HL-60/S4 (cell line): ENCODE measurements around the gene UCP3.

Experiments used
- in situ Hi-C: fragments of 300-500 bp; cut with MboI; formaldehyde crosslinking; loops from 2 replicates; pipeline ENCODE4 v1.14.3; 2022; ENCODE audit warnings: low sequenced_read_pairs

UCP3 gene

GRCh38 chr11:73978576-73979086 lies 30.3 kb downstream of the UCP3 start:
- in situ Hi-C loops: no loop called here

GRCh38 chr11:73977856-73978519 lies 30.9 kb downstream of the UCP3 start:
- in situ Hi-C loops: no loop called here

DNA sequence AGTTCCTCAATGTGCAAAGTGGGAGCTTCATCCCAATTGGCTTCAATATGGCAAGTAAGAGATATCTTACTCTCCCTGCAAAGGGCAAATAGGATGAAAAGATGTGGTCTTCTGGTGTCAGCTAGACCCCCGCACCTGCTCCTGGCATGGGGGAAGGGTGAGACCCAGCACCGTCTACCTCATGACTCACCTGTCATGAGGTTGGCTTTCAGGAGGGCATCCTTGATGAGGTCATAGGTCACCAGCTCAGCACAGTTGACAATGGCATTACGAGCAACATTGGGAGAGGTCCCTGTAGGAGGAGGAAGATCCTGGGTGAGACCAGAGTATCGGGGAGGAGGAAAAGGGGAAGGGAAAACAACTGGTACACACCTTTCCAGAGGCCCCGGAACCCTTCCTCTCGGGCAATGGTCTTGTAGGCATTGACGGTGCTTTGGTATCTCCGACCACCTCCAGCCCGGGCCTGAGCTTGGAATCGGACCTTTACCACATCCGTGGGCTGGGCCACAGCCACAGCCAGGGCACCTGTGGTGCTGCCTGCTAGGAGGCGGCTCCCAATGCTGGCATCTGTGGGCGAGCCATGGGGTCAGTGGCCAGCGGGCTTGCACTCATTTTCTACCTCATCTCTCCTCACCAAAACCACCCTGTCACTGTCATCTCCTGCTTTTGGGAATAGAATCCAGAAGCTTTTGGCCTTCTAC lies 32.3 kb downstream of the UCP3 start:
- in situ Hi-C loops: no loop called here

DNA sequence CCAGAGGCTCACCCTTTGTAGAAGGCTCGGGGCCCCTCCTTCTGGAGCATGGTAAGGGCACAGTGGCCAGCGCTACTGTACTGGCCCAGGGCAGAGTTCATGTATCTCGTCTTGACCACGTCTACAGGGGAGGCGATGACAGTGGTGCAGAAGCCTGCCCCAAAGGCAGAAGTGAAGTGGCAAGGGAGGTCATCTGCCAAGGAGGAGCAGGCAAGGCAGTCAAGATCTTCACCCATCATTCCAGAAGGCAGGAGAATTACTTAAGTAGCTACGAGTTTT lies 33.5 kb downstream of the UCP3 start:
- in situ Hi-C loops: no loop called here

DNA sequence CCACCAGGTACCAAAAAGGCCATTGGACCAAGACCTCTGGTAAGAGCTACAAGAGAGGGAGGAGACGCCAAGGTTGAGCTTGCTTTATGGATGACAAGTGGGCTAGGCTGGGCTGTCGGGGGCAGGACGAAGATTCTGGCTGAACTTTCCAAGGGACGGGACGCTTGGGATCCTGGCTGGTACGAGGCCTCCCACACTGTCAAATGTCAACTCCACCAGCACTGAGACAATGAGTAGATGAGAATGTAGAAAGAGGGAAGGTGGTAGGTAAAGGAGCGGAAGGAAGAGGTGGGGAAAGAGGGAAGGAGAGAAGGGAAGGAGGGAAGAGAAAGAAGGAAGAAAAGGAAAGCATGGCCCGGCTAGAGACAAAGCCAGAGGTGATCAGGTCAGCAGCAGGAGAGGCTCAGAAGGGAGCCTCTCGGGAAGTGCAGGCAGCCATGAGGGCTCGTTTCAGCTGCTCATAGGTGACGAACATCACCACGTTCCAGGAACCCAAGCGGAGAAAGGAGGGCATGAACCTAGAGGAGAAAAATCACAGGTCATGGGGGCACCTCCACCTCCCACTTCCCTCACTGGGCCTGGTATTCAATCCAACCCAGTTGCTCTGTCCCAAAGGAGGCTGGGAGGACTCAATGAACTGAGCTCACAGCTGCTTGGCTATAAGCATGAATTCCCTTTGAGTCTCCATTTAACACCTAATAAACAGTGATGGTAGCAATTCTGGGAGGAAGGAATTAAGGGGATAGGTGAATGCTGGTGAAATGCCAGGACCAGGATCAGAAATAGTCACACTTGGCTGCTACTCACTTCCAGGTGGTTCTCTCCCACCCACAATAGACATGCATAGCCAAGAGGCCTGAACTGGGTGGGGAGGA lies 34.0 kb downstream of the UCP3 start:
- in situ Hi-C loops: loop anchor here (25.0 kb wide), 1 partner anchor 487 kb away; the partner anchor contains the start of gene KCNE3

DNA sequence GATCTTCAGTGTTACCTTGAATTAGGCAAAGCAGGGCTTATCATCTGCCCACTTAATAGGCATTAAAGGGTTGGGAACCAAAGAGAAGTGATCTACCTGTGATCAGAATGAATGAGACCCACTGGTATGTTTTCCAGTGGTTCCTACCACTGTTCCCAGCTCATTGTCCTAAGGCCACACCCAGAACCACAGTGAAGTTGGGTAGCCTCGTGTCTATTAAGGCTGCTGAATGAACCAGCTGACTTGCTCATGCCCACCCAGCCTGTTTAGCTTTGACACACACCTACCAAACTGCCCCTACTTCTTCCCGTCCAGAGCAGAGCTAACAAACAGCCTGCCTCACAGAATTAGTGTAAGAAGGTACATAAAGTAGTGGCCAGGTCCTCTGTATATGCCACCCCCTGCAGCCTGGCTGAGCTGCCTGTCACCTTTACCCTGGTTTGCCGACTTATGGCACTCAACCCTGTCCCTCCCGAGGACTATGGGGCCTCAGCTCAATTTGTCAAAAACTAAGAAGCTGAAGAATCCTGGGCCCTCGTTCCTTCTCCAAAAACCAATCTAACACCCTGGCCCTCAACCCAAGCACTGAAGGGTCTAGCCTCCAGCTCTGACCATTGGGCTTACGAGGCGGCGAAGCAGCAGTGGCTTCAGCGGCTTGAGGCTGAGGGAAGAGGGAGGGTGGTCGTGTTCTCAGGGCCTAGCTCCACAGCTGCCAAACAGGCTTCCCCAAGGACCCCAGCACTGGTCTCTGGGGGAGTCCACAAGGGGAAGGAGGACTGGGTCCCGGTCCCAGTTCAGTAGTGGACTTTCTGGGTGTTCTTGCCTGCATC lies 36.0 kb downstream of the UCP3 start:
- in situ Hi-C loops: loop anchor here (25.0 kb wide), 1 partner anchor 489 kb away; the partner anchor contains the start of gene KCNE3

DNA sequence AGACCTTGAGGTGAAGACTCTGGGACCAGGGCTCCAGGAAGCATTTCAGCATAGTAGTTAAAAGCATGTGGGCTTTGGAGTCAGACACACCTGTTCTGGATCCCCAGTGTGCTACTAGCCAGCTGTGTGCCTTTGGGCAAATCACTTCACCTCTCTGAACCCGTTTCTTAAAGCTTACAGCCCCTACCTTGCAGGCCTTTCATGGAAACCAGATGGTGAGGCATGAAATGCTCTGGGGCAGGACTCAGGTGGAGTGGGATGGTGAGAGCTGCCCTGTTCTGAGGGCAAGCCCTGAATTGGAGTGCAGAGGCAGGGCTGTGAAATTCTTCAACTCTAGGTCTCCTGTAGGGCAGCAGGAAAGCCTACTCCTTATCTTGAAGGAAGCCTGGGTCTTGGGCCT lies 36.7 kb downstream of the UCP3 start:
- in situ Hi-C loops: loop anchor here (25.0 kb wide), 1 partner anchor 490 kb away; the partner anchor contains the start of gene KCNE3

- in situ Hi-C loops: loop anchor here (25.0 kb wide), 1 partner anchor 491 kb away; the partner anchor contains the start of gene KCNE3
Observed at GRCh38 chr11:73971175-73971719, 37.6 kb downstream of the UCP3 start.

DNA sequence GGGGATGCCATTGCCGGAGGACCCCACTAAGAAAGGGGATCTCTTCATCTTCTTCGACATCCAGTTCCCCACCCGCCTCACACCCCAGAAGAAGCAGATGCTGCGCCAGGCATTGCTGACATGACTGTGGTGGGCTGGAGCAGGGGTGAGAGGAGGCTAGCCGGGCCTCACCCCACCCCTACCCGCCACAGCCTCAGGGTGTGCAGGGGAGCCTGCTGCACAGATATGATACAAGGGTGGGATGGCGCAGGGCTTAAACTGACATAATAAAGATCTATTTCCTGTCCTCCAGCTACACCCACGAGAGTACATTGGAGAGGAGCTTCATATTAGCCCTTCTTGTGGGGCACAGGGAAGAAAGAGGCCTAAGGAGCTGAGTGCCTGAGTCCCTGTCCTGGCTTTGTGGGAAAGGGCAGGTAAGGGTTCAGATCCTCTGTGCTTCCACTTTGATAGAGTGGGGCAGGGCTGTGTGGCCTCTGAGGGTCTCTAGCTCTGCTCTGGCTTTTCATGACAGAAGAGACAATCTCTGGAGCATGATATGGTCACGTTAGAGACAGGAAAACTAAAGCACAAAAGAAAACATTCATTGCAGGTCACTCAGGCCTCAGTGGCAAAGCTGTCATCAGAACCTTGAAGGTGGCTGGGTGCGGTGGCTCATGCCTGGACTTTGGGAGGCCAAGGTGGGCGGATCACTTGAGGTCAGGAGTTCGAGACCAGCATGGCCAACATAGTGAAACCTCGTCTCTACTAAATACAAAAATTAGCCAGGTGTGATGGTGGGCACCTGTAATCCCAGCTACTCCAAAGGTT lies 38.7 kb downstream of the UCP3 start:
- in situ Hi-C loops: loop anchor here (25.0 kb wide), 1 partner anchor 492 kb away; the partner anchor contains the start of gene KCNE3

- in situ Hi-C loops: loop anchor here (25.0 kb wide), 1 partner anchor 493 kb away; the partner anchor contains the start of gene KCNE3
Observed at GRCh38 chr11:73969091-73969490, 39.8 kb downstream of the UCP3 start.

DNA sequence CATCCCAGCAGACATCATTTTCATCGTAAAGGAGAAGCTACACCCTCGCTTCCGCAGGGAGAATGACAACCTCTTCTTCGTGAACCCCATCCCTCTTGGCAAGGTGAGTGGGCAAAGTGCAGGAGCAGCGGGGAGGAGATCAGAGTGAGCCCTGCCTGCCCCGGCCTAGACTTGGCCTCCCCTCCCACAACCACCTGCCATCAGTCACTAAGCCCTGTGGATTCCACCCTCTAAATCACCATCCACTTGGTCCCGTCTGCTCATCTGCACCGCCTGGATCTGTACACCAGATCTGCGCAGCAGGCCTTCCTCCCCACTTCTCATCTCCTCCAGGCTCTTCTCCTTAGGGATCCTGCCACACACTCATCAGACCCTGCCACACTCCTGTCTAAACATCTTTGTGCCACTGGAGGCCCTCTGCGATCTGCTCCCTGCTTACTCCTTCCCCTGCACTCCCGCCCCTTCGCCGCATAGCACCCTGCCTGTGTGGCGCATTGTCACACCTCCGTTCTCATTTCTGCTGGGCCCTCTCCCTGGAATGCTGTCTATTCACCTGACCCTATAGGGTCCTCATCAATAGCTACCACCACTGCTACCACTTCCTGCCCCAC lies 40.4 kb downstream of the UCP3 start:
- in situ Hi-C loops: loop anchor here (25.0 kb wide), 1 partner anchor 494 kb away; the partner anchor contains the start of gene KCNE3

GRCh38 chr11:73965764-73966121 lies 43.1 kb downstream of the UCP3 start:
- in situ Hi-C loops: loop anchor here (25.0 kb wide), 1 partner anchor 497 kb away; the partner anchor contains the start of gene KCNE3

- in situ Hi-C loops: loop anchor here (25.0 kb wide), 1 partner anchor 497 kb away; the partner anchor contains the start of gene KCNE3
Observed at GRCh38 chr11:73965076-73965763, 43.7 kb downstream of the UCP3 start.

GRCh38 chr11:73963861-73964260 lies 45.0 kb downstream of the UCP3 start:
- in situ Hi-C loops: loop anchor here (25.0 kb wide), 1 partner anchor 498 kb away; the partner anchor contains the start of gene KCNE3

GRCh38 chr11:73962101-73962705 lies 46.7 kb downstream of the UCP3 start:
- in situ Hi-C loops: loop anchor here (25.0 kb wide), 1 partner anchor 500 kb away; the partner anchor contains the start of gene KCNE3

GRCh38 chr11:73961321-73961720 lies 47.6 kb downstream of the UCP3 start:
- in situ Hi-C loops: loop anchor here (25.0 kb wide), 1 partner anchor 501 kb away; the partner anchor contains the start of gene KCNE3

DNA sequence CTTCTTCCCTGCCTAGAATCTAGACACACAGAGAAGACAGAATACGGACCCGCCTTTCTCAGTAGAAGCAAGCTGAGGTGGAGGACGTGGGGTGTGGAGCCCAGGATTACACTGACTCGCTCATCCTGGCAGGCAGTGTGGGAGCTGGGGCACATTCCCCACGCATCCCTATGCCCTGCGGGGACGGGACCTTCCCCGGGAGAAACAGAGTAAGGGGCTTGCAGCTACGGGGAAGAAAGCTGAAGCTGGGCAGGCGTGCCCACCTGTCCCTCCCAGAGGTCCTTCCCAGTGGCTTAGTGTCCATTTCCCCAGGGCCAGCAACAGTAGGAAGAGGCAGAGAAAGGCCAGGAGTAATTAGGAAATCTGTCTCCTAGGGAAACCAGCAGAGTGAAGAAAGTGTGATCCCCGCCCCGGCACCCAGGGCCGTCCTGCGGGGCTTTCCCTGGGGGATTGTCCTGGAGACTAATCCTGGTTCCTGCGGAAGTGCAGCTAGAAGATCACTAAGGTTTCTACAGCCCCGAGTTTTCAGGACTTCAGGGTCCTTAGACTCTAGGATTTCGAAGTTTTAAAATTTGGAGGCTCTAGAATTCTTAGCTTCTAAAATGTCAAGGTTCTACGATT lies 50.3 kb downstream of the UCP3 start:
- in situ Hi-C loops: loop anchor here (25.0 kb wide), 1 partner anchor 504 kb away; the partner anchor contains the start of gene KCNE3
